ENCODE data around the gene CMIP.

Gene CMIP

DNA sequence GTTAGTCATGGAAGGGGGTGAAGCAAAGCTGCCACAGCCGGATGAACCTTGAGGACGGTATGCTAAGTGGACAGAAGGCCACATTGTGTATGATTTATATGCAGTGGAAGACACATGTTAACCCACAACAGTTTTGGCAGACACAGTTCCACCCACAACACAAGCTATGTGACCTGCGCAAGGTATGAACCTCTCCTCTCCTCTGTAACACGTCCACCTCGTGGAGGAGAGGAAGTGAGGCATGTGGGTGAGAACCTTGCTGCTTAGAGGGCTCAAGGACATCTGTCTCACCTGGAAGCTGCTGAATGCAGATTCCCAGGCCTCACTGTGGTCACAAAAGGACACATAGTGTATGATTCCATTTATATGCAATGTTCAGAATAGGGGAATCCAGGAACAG is 198.3 kb downstream of the CMIP start:
- no peak for DNase-seq

DNA sequence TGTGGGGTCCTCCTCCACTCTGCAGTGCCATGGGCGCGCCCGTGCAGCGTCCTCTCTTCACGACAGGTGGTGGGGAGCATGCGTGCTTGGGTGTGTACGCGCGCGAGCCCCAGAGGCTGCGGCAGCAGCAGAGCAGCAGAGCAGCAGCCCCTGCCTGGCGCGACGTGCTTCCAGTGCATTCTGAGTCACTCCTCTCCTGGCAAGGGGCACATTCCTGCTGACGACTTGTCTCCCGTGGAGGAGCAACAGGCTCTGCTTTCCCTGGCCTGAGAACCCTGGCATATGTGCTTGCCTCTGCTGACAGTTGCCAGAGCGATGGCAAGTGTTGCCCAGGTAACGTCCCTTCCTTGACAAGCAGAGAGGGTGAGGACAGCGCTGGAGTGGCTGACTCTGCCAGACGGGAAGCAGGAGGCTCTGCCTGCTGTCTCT is 200.7 kb downstream of the CMIP start:
- no peak for DNase-seq

- DNase-seq: no peak
These were observed 201.3 kb downstream of the CMIP start for GRCh38 chr16:81645925-81646324.

- no peak for DNase-seq
These were observed 202.0 kb downstream of the CMIP start for GRCh38 chr16:81646561-81646960.

DNA sequence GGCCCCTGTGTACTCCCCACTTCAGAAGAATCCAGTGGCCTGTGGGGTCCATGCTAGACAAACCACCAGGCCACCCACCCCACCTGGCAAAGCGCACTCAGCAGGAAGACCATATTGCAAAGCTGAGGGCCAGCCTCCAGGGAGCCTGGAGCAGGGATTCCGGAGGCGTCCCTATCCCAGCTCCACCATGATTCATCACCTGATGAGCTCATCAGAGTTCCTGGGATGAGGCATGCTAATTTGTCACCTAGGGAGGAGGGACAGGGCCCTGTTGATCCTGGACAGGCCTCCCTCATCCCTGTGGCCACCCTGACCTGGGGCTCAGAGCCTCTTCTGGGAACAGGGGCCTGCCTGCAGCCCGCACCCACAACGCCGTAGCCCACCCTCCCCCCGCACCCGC is 202.9 kb downstream of the CMIP start:
- no peak for DNase-seq

- DNase-seq: no peak
These were observed 205.1 kb downstream of the CMIP start for GRCh38 chr16:81649561-81650184.

DNA sequence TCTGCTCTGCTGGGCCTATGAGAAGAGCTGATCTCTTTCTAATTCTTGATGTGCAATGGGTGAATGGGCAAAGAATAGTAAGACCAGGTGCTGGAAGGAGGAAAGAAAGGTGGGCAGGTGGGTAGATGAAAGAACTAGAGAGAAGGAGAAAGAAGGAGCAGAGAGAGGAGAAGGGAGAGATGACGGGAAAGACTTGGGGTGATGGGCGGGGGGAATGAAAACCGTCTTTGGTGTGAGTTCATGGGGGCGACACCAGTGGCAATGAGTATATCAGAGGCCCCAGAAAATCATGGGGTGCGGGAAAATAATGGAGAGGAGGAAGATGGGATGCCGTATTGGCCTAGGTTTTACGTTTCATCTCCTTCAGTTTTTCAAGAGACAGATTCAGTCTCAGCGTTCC is 205.7 kb downstream of the CMIP start:
- no peak for DNase-seq

DNA sequence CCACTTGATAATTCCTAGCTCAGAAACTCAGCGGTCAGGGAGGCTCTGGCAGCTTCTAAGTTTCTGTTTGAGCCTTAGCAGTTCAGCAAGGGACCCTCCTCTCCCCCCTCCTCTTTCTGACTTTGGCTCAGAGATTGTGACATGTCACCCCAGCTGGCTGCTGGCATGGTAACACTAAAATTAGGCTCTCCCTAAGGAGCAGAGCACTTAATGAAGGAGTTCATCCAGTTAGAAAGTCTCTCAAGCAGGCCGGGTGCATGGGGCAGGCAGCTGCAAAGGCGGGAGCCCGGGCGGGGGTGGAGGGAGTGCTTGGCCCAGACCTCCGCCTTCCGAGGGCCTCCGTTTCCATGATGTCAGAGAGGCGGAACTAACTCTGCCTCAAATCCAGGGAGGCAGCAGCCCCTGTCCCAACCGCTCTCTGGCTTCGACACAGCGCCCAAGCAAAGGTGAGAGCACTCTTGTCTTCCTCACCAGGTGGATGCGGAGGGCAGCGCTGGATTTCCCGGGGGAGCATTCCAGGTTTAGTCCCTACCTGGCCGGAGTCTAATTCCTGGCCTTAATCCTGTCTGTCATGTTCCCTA is 206.5 kb downstream of the CMIP start:
- DNase-seq: no peak

DNA sequence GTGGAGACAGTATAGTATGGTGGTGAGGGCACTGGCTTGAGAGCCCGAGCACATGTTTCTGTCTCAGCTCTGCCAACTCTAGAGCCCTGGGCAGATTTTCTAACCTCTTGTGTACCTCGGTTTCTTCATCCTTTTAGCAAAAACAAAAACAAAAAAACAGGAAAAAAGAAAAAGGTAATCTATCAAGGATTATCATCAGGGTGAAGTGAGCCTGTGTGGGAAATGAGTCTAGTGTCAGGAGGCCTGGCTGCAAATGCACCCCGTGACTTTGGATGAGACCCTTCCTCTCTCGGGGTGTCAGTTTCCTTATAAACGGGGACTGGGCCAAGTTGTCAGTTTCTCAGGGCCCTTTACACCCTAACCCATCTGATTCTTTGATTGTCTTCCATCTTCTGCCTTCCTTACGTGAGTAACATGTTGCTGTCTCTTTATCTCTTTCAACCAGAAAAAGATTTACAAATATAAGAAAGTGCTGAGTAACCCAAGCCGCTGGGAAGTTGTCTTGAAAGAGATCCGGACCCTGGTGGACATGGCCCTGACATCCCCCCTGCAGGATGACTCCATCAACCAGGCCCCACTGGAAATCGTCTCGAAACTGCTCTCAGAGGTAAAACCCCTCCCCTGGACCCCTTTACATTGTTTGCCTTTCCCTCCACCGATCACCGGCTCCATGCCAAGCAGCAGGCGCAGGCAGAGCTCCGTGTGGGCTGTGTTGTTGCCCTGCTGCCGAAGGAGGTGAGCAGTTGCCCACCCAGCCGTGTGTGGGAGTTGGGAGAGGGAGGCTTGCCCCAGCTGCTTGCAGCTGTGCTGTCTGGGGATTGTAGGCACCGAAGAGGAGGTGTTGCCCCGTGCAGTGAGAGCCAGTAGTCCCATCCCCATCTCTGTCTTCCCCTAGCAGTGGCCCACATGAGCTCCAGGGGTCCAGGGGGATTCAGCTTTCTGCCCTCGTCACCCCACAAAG is 207.4 kb downstream of the CMIP start:
- no peak for DNase-seq

DNA sequence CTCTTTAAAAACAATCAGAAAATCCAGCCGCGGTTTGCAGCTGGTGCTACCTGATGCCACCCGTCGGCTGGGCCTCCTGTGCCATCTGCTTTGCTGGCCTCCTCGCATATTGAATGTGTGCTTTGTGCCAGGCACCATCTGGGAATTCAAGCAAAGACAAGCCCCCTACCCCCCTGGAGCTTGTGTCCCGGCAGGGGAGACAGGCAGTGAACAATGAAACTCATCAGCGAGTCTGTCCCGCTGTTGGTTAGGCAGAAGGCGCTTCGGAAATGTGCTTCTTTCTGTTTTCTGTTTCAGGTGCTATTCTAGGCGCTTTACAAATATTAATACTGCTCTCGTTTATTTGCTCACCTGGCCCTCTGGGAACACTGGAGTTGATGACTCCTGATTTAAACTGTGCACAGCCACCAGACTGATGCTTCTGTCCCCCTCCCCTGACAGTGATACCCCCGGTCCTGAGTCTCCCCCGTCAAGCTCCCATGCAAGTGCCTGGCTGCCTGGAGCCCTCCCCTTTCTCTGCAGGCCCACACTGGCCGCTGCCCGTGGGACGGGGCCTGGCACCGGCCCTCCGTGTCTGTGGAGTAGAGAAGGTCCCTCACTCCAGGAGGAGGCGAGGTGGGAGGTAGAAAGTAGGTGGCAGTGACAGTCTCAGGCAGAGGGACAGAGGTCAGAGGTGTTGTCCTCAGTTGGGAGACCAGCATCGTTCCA is 208.3 kb downstream of the CMIP start:
- no peak for DNase-seq

GRCh38 chr16:81654346-81654745 is 209.7 kb downstream of the CMIP start:
- DNase-seq: no peak

GRCh38 chr16:81655469-81656162 is 211.0 kb downstream of the CMIP start:
- no peak for DNase-seq

DNA sequence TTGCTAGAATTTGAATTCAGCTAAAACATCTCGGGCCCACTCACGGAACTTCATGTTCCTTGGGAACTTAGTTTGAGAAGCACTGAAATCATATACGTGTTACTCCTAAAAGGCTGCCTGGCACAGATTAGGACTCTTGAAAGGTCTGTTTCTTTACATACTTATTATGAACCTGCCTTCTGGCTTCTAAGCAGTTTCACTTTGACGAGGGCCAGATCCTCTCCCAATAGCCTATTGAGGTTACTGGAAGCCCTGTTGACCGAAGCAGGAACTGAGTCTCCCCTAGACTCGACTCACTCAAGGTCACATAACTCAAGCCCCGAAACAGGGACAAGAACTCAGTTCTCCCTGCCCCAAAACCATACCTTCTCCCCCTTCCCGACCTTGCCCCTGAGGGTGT is 212.6 kb downstream of the CMIP start:
- no peak for DNase-seq

DNA sequence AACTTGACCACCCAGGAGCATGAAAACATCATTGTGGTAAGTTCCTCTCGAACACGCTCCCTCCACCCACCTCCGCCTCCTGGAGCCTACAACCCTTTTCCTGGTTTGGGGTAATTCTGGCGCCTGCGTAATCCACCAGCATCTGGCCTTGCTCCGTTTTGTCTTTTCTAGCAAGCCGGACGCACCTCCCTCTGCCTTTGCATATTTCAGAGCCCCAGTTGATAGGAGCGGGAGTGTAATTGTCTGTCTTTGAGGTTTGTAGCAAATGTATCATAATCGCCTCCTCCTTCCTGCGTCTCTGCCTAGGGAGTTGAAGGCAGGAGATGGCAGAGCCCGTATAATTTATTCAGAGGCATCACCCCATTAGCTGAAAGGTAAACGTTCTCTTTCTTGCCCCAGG is 213.2 kb downstream of the CMIP start:
- DNase-seq: no peak

- DNase-seq: no peak
These were observed 213.8 kb downstream of the CMIP start for GRCh38 chr16:81658373-81658772.

DNA sequence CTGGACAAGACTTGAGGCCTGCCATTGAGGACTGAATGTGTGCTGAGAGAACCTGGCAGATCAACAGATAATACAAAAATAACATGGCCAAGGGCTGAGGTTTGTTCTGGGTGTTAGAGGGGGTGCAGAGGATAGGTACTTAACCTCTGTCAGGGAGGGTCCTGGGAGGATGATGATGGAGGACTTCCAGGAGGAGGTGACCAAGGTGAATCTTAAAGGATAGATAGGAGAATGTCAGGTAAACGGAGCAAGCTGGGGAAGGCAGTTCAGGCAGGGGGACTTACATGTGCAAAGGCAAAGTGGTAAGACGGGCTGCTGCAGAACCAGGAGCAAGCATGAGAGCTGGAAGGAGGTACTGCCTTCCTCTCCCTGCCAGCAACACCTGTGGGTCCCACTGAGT is 214.6 kb downstream of the CMIP start:
- no peak for DNase-seq

- DNase-seq: no peak
These were observed 216.5 kb downstream of the CMIP start for GRCh38 chr16:81661082-81661481.

DNA sequence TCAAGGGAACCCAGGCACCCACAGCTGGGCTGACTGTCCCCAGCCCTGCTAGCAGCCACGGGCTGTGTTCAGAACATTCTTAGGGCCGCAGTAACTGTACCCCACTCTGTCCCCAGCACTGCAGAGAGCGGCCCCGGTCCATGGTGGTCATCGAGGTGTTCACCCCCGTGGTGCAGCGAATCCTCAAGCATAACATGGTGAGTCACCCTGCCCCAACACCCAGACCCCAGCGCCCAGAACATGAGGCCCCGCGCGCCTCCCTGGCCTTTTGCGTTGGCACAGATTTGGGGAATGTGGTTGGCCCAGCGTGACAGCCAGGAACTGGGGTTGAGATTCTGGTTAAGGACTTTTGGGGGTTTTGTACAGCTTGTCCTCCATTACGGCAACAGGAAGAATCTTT is 219.5 kb downstream of the CMIP start:
- no peak for DNase-seq

DNA sequence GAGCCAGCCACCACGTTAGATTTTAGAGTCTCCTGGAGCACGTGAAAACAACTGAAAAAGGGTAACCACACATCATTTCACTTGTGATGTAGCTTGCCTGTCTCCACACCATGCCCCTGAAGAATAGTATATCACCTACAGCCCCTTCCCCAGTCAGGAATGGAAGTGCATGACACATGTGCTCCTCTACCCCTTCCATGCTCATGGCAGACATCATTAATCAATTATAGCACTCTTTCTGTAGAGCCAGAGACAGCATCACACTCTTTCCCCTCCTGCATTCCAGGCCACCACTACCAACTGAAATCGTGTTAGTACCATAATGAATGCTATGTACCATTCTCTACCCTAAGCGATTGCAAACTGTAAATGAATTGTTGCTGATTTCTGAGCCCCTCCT is 221.0 kb downstream of the CMIP start:
- DNase-seq: no peak

DNA sequence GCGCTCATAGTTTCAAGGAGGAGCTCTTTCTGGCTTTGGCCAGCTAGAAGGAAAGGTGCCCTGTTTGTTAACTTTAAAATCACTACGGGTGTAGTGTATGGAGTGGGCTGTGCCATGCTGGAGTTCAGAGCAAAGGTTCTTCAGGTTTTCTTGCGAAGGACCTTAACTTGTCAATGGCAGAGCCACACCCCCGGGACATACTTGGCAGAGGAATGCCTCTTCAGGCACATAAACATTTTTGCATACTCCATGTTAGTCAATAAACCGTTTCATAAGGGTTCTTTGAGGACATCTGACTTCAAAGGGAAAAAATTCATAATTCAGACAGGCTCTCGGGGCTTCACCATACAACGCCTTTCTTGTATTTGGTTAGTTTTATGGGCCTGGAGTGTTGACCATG is 221.5 kb downstream of the CMIP start:
- no peak for DNase-seq

DNA sequence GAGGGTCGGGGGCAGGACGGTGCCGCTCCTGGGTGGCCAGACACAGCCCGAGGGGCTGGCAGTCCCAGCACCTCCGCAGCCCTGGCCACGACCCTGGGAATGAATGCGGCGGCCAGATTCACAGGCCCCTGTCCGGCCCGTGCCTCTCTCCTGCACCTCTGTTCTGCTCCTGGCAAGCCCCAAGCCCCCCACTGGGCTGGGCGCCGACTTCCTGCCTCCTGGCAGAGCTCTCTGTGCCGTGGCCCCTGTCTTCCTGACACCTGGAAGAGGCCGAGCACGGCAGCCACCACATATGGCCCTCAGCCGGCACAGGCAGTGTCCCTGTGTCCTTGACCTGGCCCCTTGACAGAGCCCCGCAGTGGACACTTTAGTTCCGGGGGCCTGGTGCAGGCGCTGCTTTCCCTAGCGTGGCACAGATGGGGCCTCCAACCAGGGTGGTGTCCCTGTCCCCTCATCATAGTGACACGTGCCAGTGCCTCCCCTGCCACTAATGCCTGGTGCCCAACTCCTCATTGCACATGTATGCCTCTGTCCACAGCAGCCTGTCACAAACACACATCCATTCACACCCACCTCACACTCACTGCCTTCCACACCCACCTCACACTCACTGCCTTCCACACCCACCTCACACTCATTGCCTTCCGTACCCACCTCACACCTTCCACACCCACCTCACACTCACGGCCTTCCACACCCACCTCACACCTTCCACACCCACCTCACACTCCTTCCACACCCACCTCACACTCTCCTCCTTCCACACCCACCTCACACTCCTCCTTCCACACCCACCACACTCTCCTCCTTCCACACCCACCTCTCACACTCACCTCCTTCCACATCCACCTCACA is 223.9 kb downstream of the CMIP start:
- no peak for DNase-seq
